WERI-Rb-1 (cell line): ENCODE measurements around the gene BACH2.

Experiments used
- DNase-seq: peaks from one replicate; pipeline ENCODE4 v3.0.0-alpha.2; 2020
- H3K27ac ChIP-seq: fragments of 250-450 bp; sonication (Bioruptor Pico); 2 replicates; pipeline ENCODE4 v1.5.1; 2020; ENCODE audit warnings: mild to moderate bottlenecking, moderate library complexity
- H3K27me3 ChIP-seq: fragments of 250-450 bp; sonication (Bioruptor Pico); 2 replicates; pipeline ENCODE4 v1.5.1; 2021; ENCODE audit warnings: mild to moderate bottlenecking, low read depth, moderate library complexity; ENCODE audit not compliant: insufficient read depth, severe bottlenecking
- H3K36me3 ChIP-seq: fragments of 250-450 bp; sonication (Bioruptor Pico); 2 replicates; pipeline ENCODE4 v1.5.1; 2020; ENCODE audit warnings: mild to moderate bottlenecking, moderate library complexity
- H3K4me3 ChIP-seq: 2 replicates; pipeline ENCODE4 v1.5.1; 2011; ENCODE audit warnings: low read depth, mild to moderate bottlenecking, control low read depth, low read length
- H3K9me3 ChIP-seq: fragments of 250-450 bp; sonication (Bioruptor Pico); 2 replicates; pipeline ENCODE4 v1.5.1; 2021; ENCODE audit warnings: mild to moderate bottlenecking, moderate library complexity; ENCODE audit not compliant: severe bottlenecking
- CTCF ChIP-seq: IDR thresholded peaks from 2 replicates; pipeline ENCODE4 v1.5.1; 2011; ENCODE audit warnings: low read depth, mild to moderate bottlenecking, control low read depth, inconsistent platforms, low read length

The BACH2 gene

GRCh38 chr6:90231308-90231707, 65.3 kb downstream of the BACH2 start:
- TF ChIP-seq CTCF: no peak
- no peak overlapping the region for H3K27ac ChIP-seq
- no peak for DNase-seq
- no peak overlapping the region for H3K4me3 ChIP-seq
- no peaks in the 10 kb centered on the region for H3K27me3 ChIP-seq
- no peaks in the 10 kb centered on the region for H3K9me3 ChIP-seq
- no peaks in the 10 kb centered on the region for H3K36me3 ChIP-seq

GRCh38 chr6:90230548-90231215, 66.0 kb downstream of the BACH2 start:
- no peak for TF ChIP-seq CTCF
- Histone ChIP-seq H3K9me3 (no peaks in the 10 kb centered on the region), H3K27ac (no peak overlapping the region), H3K36me3 (no peaks in the 10 kb centered on the region), H3K27me3 (no peaks in the 10 kb centered on the region), H3K4me3 (no peak overlapping the region)
- no peak for DNase-seq

- H3K36me3 ChIP-seq: no peaks in the 10 kb centered on the region
- no peak overlapping the region for H3K4me3 ChIP-seq
- no peaks in the 10 kb centered on the region for H3K9me3 ChIP-seq
- DNase-seq: no peak
- H3K27me3 ChIP-seq: no peaks in the 10 kb centered on the region
- TF ChIP-seq CTCF: no peak
- H3K27ac ChIP-seq: no peak overlapping the region
These were observed 67.2 kb downstream of the BACH2 start for GRCh38 chr6:90229331-90230010.

GRCh38 chr6:90227673-90228072, 69.0 kb downstream of the BACH2 start:
- TF ChIP-seq CTCF: no peak
- peaks cover 4% of the 10 kb centered on the region for H3K9me3 ChIP-seq

GRCh38 chr6:90227213-90227612, 69.4 kb downstream of the BACH2 start:
- TF ChIP-seq CTCF: no peak

More at GRCh38 chr6:90227673-90228072, 69.0 kb downstream of the BACH2 start:
- H3K4me3 ChIP-seq: no peak overlapping the region
- DNase-seq: no peak
- H3K27ac ChIP-seq: no peak overlapping the region
- H3K27me3 ChIP-seq: no peaks in the 10 kb centered on the region
- no peaks in the 10 kb centered on the region for H3K36me3 ChIP-seq

More at GRCh38 chr6:90227213-90227612, 69.4 kb downstream of the BACH2 start:
- DNase-seq: no peak
- Histone ChIP-seq H3K27ac (no peak overlapping the region), H3K36me3 (no peaks in the 10 kb centered on the region), H3K9me3 (peaks cover 5% of the 10 kb centered on the region), H3K4me3 (no peak overlapping the region), H3K27me3 (no peaks in the 10 kb centered on the region)
